ENCODE measurements around the gene REEP1.

REEP1 gene

DNA sequence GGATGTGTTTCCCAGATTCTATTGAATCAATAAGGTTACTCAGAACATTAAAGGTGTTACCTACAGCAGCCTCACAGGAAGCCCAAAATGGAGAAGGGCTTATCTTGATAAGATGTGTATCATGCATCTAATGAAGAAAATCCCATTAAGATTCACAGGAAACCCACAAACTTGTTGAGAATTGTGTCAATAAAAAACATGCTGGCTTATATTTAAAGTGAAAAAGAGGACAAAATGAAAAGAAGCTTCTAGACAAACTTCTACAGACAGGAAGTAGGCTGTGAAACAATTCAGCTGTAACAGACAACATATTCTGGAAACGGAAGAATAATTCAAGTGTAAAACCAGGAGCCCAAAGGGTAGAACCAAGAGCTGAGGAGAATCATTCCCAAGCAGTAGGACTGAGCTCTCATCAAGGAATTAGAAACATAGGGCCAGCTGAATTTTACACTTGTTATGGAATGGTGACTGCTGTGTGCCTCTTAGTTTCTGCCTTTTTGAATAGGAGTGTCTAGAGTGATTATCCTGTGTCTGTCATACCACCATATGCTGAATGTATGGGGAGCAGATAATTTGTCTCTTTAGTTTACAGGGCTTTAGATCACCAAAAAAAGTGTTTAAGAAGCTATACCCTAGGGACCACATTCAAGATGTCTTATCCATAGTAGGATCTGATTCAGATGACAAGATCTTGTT lies 151.8 kb downstream of the REEP1 start:
- DNase-seq, result peak; percentile 51

DNA sequence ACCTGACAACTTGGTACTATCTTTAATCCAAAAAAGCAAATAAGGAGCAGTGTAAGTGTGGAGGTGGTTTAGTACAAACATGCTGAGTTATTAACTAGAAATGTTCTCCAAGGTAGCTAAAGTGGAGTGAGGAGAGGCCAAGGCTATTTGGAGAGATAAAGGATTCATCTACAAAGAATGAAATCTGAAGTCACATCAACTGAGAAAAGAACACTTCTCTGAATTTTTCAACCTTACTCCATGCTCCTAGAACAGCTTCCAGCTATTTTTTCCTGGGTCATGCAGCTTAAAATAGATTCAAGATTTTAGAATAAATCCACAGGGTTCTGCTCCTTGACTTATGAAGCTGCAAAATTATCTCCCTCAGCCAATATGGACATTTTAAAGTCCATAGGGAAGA lies 160.8 kb downstream of the REEP1 start:
- no peak for DNase-seq

DNA sequence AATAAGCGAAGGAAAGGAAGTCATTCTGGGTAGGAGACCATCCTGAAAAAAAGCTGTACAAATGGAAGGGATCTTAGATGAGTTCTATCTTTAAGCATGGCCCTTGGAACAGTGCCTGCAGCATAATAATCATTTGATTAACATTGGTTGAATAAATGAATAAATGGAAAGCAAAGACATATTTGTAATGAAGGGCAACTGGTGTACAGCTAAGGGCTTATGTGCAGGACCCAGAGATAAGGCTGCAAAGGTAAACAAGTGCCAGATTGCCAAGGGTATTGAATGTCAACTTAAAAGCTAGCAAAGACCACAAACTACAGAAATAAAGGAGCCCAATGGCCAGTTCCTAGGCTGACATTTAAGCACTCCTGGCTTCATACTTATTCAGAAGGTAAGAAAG lies 161.6 kb downstream of the REEP1 start:
- no peak for DNase-seq

DNA sequence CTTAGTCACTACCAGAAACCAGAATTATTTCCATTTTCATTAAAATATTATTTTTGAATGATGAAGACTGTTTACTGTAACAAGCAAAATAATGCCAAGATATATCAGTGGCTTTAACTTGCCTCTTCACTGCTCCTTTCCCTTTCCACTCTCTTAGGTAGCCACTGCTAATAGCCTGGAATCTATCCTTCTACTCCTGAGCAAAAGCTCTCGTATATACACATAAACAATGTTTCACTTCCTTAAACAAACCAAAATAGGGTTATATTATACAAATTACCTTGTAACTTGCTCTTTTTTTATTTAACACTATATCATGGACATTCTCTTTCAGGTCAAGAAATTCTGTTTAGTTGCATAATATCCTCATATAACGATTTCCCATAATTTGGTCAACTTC lies 163.0 kb downstream of the REEP1 start:
- DNase-seq, result no peak

DNA sequence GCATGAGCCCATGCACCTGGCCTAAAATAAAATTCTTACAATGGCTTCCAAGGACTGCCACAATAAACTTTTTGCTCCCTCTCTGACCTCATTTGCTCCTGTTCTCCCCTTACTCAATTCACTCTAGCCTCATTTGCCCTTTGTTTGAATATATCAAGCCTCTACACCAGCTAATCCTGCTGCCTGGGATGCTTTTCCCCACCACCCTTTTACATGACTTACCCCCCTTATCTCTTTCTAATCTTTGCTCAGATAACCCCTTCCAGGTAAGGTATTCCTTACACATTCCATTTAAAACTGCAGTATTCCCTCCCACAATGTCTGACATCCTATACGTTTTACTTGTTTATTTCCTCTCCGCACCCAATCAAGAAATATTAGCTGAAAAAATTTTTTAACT lies 164.8 kb downstream of the REEP1 start:
- DNase-seq, result no peak

DNA sequence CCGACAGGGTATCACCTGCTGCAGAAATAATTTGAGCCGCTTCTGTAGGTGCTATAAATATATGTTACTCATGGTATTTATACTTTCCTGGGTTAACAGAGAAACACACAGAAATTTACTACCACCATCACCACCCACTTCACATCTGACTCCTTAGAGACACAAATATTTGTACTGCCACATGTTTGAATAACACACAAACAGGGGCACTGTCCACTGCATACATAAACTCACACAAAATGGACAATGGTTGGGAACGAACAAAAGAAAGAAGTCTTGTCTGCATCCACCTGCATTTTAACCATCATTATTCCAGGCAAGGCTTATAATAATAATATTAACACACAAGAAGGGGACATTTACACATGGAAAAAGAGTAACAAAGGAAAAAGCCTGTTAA lies 166.1 kb downstream of the REEP1 start:
- DNase-seq, result no peak

DNA sequence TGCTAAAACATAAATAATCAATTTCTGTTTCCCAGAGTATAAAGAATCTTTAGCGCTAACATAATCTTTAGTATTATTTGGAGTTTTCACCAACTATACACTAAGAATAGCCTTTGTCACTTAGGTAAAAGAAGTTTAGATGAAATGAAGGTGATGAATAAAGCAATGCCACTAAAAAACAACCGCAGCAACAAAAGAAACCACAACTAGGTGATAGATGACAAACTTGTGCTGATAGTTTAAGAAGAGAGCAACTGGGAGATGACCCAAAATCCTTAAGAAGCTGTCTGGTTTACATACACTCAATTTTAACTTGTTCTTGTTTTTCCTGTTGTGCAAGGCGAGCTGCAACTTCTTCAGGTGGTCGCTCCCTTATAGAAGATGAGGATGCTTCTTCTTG lies 167.0 kb downstream of the REEP1 start:
- DNase-seq, result no peak

Measured in activated CD4-positive, alpha-beta T cell treated with anti-CD3 and anti-CD28 coated beads, Interleukin-2, Interleukin-6, amounts not matched to agents 100 ng/mL and 50 ng/mL, durations not matched to agents 16 hours and 8 hours (primary cell).